B cell (primary cell): ENCODE measurements around the gene VPS11. TPM values are rescaled to one million over a fixed set of nuclear protein-coding genes. Genes with fewer than 3 reads are reported as not detected.

Experiments used
- ATAC-seq: fragments of 200-7000 bp; cut with Tn5 transposase; one replicate; pipeline ENCODE4 v1.10.0; 2021; ENCODE audit warnings: low read depth, mild to moderate bottlenecking, moderate number of reproducible peaks, moderate library complexity
- CTCF ChIA-PET: fragments of 350-600 bp; sonication (Branson Sonifier 250); formaldehyde crosslinking; loops from one replicate; lab custom pipeline; 2021; ENCODE audit warnings: antibody characterized with exemption, inconsistent platforms; lab: Charles Lee
- POLR2A ChIA-PET: fragments of 350-600 bp; sonication (Branson Sonifier 250); formaldehyde crosslinking; loops from one replicate; lab custom pipeline; 2021; ENCODE audit warnings: antibody characterized with exemption; lab: Charles Lee
- DNase-seq: peaks from one replicate; pipeline ENCODE4 v3.0.0; 2013
- H2AFZ ChIP-seq: 2 replicates; pipeline ENCODE4 v1.6.1; 2012; ENCODE audit warnings: mild to moderate bottlenecking, low read depth, low read length; ENCODE audit not compliant: insufficient read depth, poor library complexity, severe bottlenecking
- H3K27ac ChIP-seq, 2 donors: 1 replicate in 1 of 2; 2 replicates in 1 of 2; pipeline ENCODE4 v1.5.1; 2012 to 2013; ENCODE audit warnings: low read length in 2 of 2, mild to moderate bottlenecking in 2 of 2, moderate library complexity in 1 of 2
- H3K27me3 ChIP-seq, 4 experiments: fragments of 200-600 bp in 1 of 4; sonication (generic) in 1 of 4; replicated peaks in 1 of 4; 1 replicate in 2 of 4; 2 replicates in 2 of 4; pipeline versions ENCODE4 v1.6.1 to v1.7.0; 2013 to 2016; ENCODE audit warnings: low read length in 3 of 4, mild to moderate bottlenecking in 2 of 4, mixed read lengths in 1 of 4, moderate library complexity in 1 of 4; ENCODE audit not compliant: insufficient read depth in 4 of 4, control insufficient read depth in 3 of 4; ENCODE audit errors: control extremely low read depth in 1 of 4
- H3K36me3 ChIP-seq, 2 experiments: replicated peaks in 1 of 2; 1 replicate in 1 of 2; 2 replicates in 1 of 2; pipeline versions ENCODE4 v1.6.1 to v1.7.1; 2013; ENCODE audit warnings: low read length in 1 of 2; ENCODE audit not compliant: insufficient read depth in 2 of 2, control insufficient read depth in 1 of 2; ENCODE audit errors: control extremely low read depth in 1 of 2, extremely low read depth in 1 of 2
- H3K4me1 ChIP-seq, 2 donors: fragments of 200-600 bp in 1 of 2; sonication (generic) in 1 of 2; 1 replicate in 1 of 2; 2 replicates in 1 of 2; pipeline versions ENCODE4 v1.5.1 to v1.6.1; 2013 to 2017; ENCODE audit warnings: low read length in 2 of 2; ENCODE audit not compliant: control insufficient read depth in 2 of 2, insufficient read depth in 2 of 2
- H3K4me2 ChIP-seq: replicated peaks from 2 replicates; pipeline ENCODE3; 2012; ENCODE audit warnings: mild to moderate bottlenecking, low read depth, low read length; ENCODE audit not compliant: poor library complexity, severe bottlenecking
- H3K4me3 ChIP-seq, 5 experiments: fragments of 200-600 bp in 1 of 5; sonication (generic) in 1 of 5; 1 replicate in 3 of 5; 2 replicates in 2 of 5; pipeline versions ENCODE4 v1.5.1 to v1.7.0; 2011 to 2016; ENCODE audit warnings: low read length in 4 of 5, mild to moderate bottlenecking in 4 of 5, low read depth in 2 of 5, control low read depth in 1 of 5, moderate library complexity in 1 of 5; ENCODE audit not compliant: insufficient read depth in 1 of 5; ENCODE audit errors: control extremely low read depth in 1 of 5, extremely low read depth in 1 of 5
- H3K79me2 ChIP-seq: fragments of 200-600 bp; sonication (generic); one replicate; pipeline ENCODE4 v1.6.0; 2016; ENCODE audit warnings: low read length; ENCODE audit not compliant: control insufficient read depth, insufficient read depth
- H3K9ac ChIP-seq: fragments of 200-600 bp; sonication (generic); 2 replicates; pipeline ENCODE4 v1.6.1; 2017; ENCODE audit warnings: mild to moderate bottlenecking, low read length, moderate library complexity
- H3K9me3 ChIP-seq, 3 donors: one replicate each; pipeline versions ENCODE4 v1.6.1 to v1.7.1; 2013; ENCODE audit warnings: low read length in 2 of 3; ENCODE audit not compliant: control insufficient read depth in 2 of 3, insufficient read depth in 1 of 3; ENCODE audit errors: control extremely low read depth in 1 of 3
- H4K20me1 ChIP-seq: 2 replicates; pipeline ENCODE4 v1.6.0; 2012; ENCODE audit warnings: mild to moderate bottlenecking, low read length; ENCODE audit not compliant: insufficient read depth, control insufficient read depth, poor library complexity, severe bottlenecking
- H3K27ac Mint-ChIP-seq: one replicate; pipeline ENCODE4 v1.8.0; 2021; ENCODE audit warnings: mixed read lengths
- H3K27me3 Mint-ChIP-seq: one replicate; pipeline ENCODE4 v1.8.0; 2021; ENCODE audit warnings: mixed read lengths
- H3K4me1 Mint-ChIP-seq: one replicate; pipeline ENCODE4 v1.8.0; 2021; ENCODE audit warnings: mixed read lengths
- H3K4me3 Mint-ChIP-seq: one replicate; pipeline ENCODE4 v1.8.0; 2021; ENCODE audit warnings: mixed read lengths
- H3K9me3 Mint-ChIP-seq: one replicate; pipeline ENCODE4 v1.8.0; 2022; ENCODE audit warnings: mixed read lengths; ENCODE audit not compliant: insufficient read depth
- CTCF ChIP-seq: fragments of 200-600 bp; IDR thresholded peaks from one replicate; pipeline ENCODE4 v1.8.0; 2022; ENCODE audit warnings: antibody characterized with exemption, mild to moderate bottlenecking
- EZH2 ChIP-seq: IDR thresholded peaks from 2 replicates; pipeline ENCODE4 v1.6.1; 2012; ENCODE audit warnings: borderline replicate concordance, low read depth, mild to moderate bottlenecking, moderate library complexity, low read length; ENCODE audit not compliant: insufficient read depth, poor library complexity, severe bottlenecking
- WGBS: methylation state at CpG from one replicate; pipeline ENCODE4 v1.1.5; 2013; ENCODE audit warnings: missing lambda C conversion rate; ENCODE audit not compliant: insufficient coverage; 5-methylcytosine and 5-hydroxymethylcytosine counted together
- intact Hi-C: fragments of 100-400 bp; cut with micrococcal nuclease; formaldehyde crosslinking; loops from one replicate; pipeline ENCODE4 v1.10.0; 2022
- polyA plus RNA-seq: library from polyadenylated mRNA; depleted of rRNA; stranded (reverse); fragments of >200 nt; gene quantifications from 2 replicates; pipeline ENCODE4 v1.2.3, GENCODE V29; 2012
- total RNA-seq, 2 donors: library from RNA; stranded (reverse); fragments of 120-200 nt in 1 of 2; gene quantifications; 1 replicate in 1 of 2; 2 replicates in 1 of 2; pipeline versions ENCODE4 v1.2.3 to v1.2.4, GENCODE V29; 2013 to 2022

Gene VPS11
- total and polyA plus RNA-seq, 2 donors (not counting 1 experiment from before 2014, with no cell fraction given) = 35.7 to 64.7 TPM

DNA sequence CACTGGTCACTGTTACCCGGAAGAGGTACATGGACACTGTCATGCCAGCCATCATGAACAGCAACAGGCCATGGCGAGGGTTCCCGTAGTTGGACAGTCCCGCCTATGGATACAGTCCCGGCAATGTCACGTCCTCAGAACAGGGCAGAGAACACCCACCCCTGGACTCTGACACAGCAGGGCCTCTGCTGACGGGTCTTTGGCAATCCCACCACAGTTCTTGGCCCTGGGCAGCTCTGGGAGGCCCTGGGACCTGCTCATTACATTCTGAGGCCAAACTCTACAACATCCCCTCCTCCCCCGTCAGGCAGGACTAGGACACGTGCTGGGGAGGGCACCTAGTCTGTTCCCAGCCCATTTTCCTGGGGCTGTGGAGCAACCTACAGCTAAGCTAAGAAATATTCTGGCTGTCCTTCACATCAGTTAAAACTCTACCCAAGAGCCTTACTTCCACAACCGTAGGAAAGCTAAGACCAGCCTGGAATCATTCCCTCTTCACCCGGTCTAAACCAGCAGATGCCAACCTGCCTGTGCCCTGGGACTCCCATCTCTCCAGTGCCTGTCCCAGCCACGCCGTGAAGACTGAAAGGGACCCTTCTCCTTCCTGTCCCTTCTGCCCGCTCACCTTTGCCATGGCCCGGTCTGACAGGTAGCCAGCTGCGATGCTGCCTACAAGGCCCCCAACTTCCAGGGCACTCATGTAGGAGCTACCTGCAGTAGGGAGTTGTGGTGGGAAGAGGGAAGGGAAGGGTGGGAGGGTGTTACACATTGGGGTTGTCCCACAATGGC, 41.4 kb upstream of the VPS11 start:
- Histone ChIP-seq H3K4me3 (no peak overlapping the region), H3K79me2 (peaks cover 39% of the 10 kb centered on the region), H3K4me2 (no peak overlapping the region), H3K27ac (no peak overlapping the region), H4K20me1 (peaks cover 6% of the 10 kb centered on the region), H3K27me3 (no peaks in the 10 kb centered on the region), H3K36me3 (peaks cover 7 to 41% of the 10 kb centered on the region in 2 experiments), H3K9ac (no peak overlapping the region), H3K9me3 (no peaks in the 10 kb centered on the region), H3K4me1 (peaks cover 4 to 10% of the 10 kb centered on the region in 2 donors), H2AFZ (no peak overlapping the region)
- Mint-ChIP-seq H3K27ac (peak overlapping the region; percentile 20), H3K27me3 (no peaks in the 10 kb centered on the region), H3K4me1 (peaks cover 23% of the 10 kb centered on the region), H3K9me3 (no peaks in the 10 kb centered on the region), H3K4me3 (no peak overlapping the region)
- no peak for TF ChIP-seq EZH2
- TF ChIP-seq CTCF = no peak
- DNase-seq = no peak
- no peak for ATAC-seq
- CTCF ChIA-PET = interaction anchor here (1.1 kb wide), 1 partner anchor 18 kb away, joined by 3 read pairs; no protein-coding TSS in a partner anchor
- intact Hi-C loops = no loop called here
- 96% methylated on average over 15 of the region's 16 CpGs for WGBS
- POLR2A ChIA-PET = interaction anchor here (0.6 kb wide), 1 partner anchor 180 kb away, joined by 4 read pairs; the partner anchor contains the start of gene CBL

DNA sequence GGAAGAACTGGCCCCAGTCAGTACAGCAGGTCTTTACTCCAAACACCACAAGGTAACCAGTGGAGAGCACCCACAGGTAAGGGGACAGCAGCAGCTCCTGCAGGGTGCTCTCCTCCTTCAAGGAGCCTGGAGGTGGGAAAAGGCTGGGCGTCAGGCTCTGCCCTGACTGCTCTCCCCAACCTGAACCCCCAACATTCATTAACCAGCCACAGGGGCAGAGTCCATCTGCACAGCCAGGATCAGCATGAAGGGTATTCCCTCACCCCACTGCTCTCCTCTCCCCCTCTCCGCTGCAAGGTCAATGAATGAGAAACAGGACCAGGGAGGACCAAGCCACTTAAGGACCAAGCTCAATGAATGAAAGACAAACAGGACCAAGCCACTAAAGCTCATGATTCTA, 40.6 kb upstream of the VPS11 start:
- DNase-seq (no peak), ATAC-seq (no peak)
- no peaks in the 10 kb centered on the region for H3K27me3 Mint-ChIP-seq
- Histone ChIP-seq H3K4me3 (no peak overlapping the region), H4K20me1 (peaks cover 6% of the 10 kb centered on the region), H3K9me3 (no peaks in the 10 kb centered on the region), H3K27me3 (no peaks in the 10 kb centered on the region), H2AFZ (no peak overlapping the region), H3K27ac (no peak overlapping the region), H3K4me2 (no peak overlapping the region), H3K9ac (no peak overlapping the region), H3K4me1 (peaks cover 4 to 10% of the 10 kb centered on the region in 2 donors), H3K36me3 (peaks cover 4 to 35% of the 10 kb centered on the region in 2 experiments), H3K79me2 (peaks cover 31% of the 10 kb centered on the region)
- no peak for TF ChIP-seq CTCF
- no peak for TF ChIP-seq EZH2
- ChIA-PET POLR2A (interaction anchor here (0.6 kb wide), 1 partner anchor 179 kb away, joined by 4 read pairs; the partner anchor contains the start of gene CBL), CTCF (interaction anchor here (1.1 kb wide), 1 partner anchor 17 kb away, joined by 3 read pairs; no protein-coding TSS in a partner anchor)
- H3K9me3 Mint-ChIP-seq = no peaks in the 10 kb centered on the region
- intact Hi-C loops = no loop called here
- 93% methylated on average over 2 of the region's 2 CpGs for WGBS
- H3K4me3 Mint-ChIP-seq = no peak overlapping the region
- no peak overlapping the region for H3K27ac Mint-ChIP-seq
- peaks cover 20% of the 10 kb centered on the region for H3K4me1 Mint-ChIP-seq
